ENCODE results near the gene KPNA6.
A peak's percentile ranks its signal among the peaks of the same experiment; 100 is the strongest.
"Not testable (repeated sequence)": the region's sequence is repeated elsewhere in the genome, so short reads cannot be mapped to it uniquely, and the experiment has no call there.

KPNA6 gene

DNA sequence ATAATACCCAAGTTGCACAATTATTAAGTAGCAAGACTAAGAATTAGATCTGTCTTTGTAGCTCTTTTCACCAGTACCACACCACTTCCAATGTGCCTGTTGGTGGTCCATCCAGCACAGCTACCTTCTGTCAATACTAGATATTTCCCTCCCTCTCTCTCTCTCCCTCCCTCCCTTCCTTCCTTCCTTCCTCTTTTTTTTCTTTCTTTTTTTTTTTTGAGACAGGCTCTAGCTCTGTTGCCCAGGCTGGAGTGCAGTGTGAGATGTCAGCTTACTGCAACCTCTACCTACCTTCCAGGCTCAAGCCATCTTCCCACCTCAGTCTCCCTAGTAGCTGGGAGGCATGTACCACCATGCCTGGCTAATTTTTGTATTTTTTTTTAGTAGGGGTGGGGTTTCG is 21.1 kb downstream of the KPNA6 start:
- no peak for TF ChIP-seq JUND (IDR thresholded peaks at IDR 0.05; ENCODE audit: low read depth)
- in situ Hi-C loops (cut with HindIII; ENCODE audit: low pct_unique_long_range_greater_than_20kb, low sequenced_read_pairs), result no loop called here
- no peak for DNase-seq (ENCODE audit: low read depth in 1 of 2, low spot score in 1 of 2)

DNA sequence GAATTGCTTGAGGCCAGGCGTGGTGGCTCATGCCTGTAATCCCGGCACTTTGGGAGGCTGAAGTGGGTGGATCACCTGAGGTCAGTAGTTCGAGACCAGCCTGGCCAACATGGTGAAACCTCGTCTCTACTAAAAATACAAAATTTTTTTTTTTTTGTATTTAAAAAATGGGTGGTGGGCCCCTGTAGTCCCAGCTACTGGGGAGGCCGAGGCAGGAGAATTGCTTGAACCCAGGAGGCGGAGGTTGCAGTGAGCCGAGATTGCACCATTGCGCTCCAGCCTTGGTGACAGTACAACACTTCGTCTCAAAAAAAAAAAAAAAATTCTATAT is 26.1 kb downstream of the KPNA6 start:
- in situ Hi-C loops (cut with HindIII; ENCODE audit: low pct_unique_long_range_greater_than_20kb, low sequenced_read_pairs); DNase-seq (ENCODE audit: low read depth in 1 of 2, low spot score in 1 of 2): not testable (repeated sequence)

- in situ Hi-C loops (cut with HindIII; ENCODE audit: low pct_unique_long_range_greater_than_20kb, low sequenced_read_pairs), result no loop called here
- no peak for TF ChIP-seq JUND (IDR thresholded peaks at IDR 0.05; ENCODE audit: low read depth)
- no peak for DNase-seq (ENCODE audit: low read depth in 1 of 2, low spot score in 1 of 2)
Observed at GRCh38 chr1:32137111-32137510, 29.3 kb downstream of the KPNA6 start.

DNA sequence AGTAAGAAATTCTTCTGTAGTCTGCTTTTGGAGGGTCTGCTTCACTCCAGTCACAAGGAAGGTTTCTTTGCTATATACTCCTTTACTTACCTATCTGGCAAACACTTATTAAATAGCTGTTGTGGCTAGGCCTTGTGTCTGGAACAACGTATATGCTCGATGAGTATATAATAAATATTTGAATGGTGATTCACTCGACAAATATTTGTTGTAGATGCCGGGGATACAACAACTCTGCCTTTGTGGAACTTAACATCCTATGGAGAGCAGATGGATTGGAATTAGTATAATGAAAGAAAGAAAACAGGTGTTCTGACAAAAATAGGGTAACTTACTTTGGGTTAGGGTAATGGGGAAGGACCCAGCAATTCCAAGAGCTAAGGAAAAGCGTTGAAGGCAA is 31.1 kb downstream of the KPNA6 start:
- peak; percentile 88 for TF ChIP-seq JUND (IDR thresholded peaks at IDR 0.05; ENCODE audit: low read depth)
- peak; percentile 34 to 62 for DNase-seq (ENCODE audit: low read depth in 1 of 2, low spot score in 1 of 2)
- in situ Hi-C loops (cut with HindIII; ENCODE audit: low pct_unique_long_range_greater_than_20kb, low sequenced_read_pairs), result no loop called here

DNA sequence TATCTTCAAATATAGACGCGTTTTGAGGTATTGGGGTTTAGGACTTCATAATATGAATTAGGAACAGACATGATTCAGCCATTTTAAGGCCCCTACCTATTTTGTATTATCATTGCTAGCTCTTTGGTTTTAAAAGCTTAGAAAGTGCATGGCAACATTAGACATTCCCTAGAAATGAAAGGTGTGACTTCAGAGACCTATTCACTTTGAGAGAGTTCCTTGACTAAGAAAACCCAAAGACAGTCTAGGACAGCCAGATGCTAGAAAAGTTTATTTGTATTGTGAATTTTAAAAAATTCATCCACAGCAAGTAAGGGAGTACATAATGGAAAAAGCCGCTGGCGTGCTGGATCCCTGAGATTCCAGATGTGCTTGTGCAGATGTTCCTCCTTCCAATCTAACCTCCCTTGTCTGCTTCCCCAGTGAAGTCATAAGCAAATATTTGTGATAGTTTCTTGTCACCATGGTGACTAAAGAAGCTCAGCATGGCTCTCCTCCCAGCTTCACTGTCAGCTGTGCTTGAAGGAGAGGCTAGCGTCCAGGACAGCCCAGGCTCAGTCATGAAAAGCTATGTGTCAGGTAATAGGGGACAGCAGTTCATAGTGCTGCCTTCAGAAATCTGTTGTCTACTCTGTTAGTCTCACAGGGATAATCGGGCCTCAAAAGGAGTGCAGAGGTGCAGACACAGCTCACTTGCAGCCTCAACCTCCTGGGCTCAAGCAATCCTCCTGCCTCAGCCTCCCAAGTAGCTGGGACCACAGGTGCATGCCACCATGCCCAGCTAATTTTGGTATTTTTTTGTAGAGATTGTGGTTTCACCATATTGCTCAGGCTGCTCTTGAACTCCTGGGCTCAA is 34.8 kb downstream of the KPNA6 start:
- DNase-seq (ENCODE audit: low read depth in 1 of 2, low spot score in 1 of 2), result peak; percentile 13 to 45
- no peak for TF ChIP-seq JUND (IDR thresholded peaks at IDR 0.05; ENCODE audit: low read depth)
- in situ Hi-C loops (cut with HindIII; ENCODE audit: low pct_unique_long_range_greater_than_20kb, low sequenced_read_pairs), result no loop called here

- in situ Hi-C loops (cut with HindIII; ENCODE audit: low pct_unique_long_range_greater_than_20kb, low sequenced_read_pairs); DNase-seq (ENCODE audit: low read depth in 1 of 2, low spot score in 1 of 2): not testable (repeated sequence)
Observed at GRCh38 chr1:32143302-32143695, 35.4 kb downstream of the KPNA6 start.

DNA sequence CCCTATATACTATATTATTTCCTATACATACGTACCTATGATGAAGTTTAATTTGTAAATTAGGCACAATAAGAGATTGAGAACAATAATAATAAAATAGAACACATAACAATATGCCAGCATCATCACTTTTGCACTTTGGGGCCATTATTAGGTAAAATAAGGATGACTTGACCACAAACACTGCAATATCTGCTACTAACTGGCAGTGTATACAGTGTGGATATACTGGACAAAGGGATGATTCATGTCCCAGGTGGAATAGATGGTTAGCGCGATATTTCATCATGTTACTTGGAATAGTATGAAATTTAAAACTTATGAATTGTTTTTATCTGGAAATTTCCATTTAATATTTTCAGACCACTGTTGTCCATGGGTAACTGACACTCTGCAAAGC is 36.2 kb downstream of the KPNA6 start:
- in situ Hi-C loops (cut with HindIII; ENCODE audit: low pct_unique_long_range_greater_than_20kb, low sequenced_read_pairs), result no loop called here
- DNase-seq (ENCODE audit: low read depth in 1 of 2, low spot score in 1 of 2), result no peak
- TF ChIP-seq JUND (IDR thresholded peaks at IDR 0.05; ENCODE audit: low read depth), result no peak

DNA sequence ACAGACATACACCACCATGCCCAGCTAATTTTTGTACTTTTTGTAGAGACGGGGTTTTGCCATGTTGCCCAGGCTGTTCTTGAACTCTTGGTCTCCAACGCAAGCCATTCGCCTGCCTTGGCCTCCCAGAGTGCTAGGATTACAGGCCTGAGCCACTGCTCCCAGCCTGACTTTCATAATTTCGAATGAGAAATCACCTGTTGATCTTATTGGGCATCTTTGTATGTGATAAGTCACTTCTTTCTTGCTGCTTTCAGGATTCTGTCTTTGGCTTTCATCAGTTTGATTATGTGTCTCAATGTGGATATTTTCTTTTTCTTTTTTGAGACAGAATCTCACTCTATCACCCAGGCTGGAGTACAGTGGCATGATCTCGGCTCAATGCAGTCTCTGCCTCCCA is 39.9 kb downstream of the KPNA6 start:
- in situ Hi-C loops (cut with HindIII; ENCODE audit: low pct_unique_long_range_greater_than_20kb, low sequenced_read_pairs); DNase-seq (ENCODE audit: low read depth in 1 of 2, low spot score in 1 of 2): not testable (repeated sequence)

DNA sequence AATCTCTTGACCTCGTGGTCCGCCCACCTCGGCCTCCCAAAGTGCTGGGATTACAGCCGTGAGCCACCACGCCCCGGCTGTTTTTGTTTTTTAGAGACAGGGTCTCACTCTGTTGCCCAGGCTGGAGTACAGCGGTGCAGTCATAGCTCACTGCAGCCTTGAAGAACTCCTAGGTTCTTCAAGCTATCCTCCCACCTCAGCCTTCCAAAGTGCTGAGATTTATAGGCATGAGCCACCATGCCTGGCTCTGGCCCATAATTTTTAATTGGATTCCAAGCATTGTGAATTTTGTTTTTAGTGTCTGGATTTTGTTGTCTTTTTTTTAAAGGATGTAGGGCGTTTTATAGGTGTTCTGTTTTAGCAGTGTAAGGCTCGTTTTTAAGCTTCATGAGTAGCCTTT is 43.0 kb downstream of the KPNA6 start:
- no peak for DNase-seq (ENCODE audit: low read depth in 1 of 2, low spot score in 1 of 2)
- no peak for TF ChIP-seq JUND (IDR thresholded peaks at IDR 0.05; ENCODE audit: low read depth)
- in situ Hi-C loops (cut with HindIII; ENCODE audit: low pct_unique_long_range_greater_than_20kb, low sequenced_read_pairs), result no loop called here

- no peak for DNase-seq (ENCODE audit: low read depth in 1 of 2, low spot score in 1 of 2)
Observed at GRCh38 chr1:32151319-32151787, 43.5 kb downstream of the KPNA6 start.

DNA sequence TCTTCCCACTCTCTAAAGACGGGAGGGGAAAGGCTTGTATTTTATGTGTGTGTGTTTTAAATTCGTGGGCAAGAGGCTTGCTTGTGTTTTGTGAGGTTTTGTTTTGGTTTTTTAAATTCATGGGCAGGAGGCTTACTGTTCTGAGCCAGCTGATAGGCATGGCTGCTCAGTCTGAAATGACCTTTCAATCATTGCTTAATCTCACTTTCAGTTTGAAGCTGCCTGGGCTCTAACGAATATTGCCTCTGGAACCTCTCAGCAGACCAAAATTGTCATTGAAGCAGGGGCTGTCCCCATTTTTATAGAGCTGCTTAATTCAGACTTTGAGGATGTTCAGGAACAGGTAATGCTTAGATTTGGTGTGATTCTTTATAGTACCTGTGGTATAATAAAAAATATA is 51.3 kb downstream of the KPNA6 start:
- TF ChIP-seq JUND (IDR thresholded peaks at IDR 0.05; ENCODE audit: low read depth), result no peak
- DNase-seq (ENCODE audit: low read depth in 1 of 2, low spot score in 1 of 2), result no peak
- in situ Hi-C loops (cut with HindIII; ENCODE audit: low pct_unique_long_range_greater_than_20kb, low sequenced_read_pairs), result no loop called here

More at GRCh38 chr1:32151319-32151787, 43.5 kb downstream of the KPNA6 start:
- in situ Hi-C loops (cut with HindIII; ENCODE audit: low pct_unique_long_range_greater_than_20kb, low sequenced_read_pairs), result no loop called here
- no peak for TF ChIP-seq JUND (IDR thresholded peaks at IDR 0.05; ENCODE audit: low read depth)

GRCh38 chr1:32163405-32163804 is 55.5 kb downstream of the KPNA6 start:
- in situ Hi-C loops (cut with HindIII; ENCODE audit: low pct_unique_long_range_greater_than_20kb, low sequenced_read_pairs), result no loop called here
- DNase-seq (ENCODE audit: low read depth in 1 of 2, low spot score in 1 of 2), result no peak
- no peak for TF ChIP-seq JUND (IDR thresholded peaks at IDR 0.05; ENCODE audit: low read depth)

DNA sequence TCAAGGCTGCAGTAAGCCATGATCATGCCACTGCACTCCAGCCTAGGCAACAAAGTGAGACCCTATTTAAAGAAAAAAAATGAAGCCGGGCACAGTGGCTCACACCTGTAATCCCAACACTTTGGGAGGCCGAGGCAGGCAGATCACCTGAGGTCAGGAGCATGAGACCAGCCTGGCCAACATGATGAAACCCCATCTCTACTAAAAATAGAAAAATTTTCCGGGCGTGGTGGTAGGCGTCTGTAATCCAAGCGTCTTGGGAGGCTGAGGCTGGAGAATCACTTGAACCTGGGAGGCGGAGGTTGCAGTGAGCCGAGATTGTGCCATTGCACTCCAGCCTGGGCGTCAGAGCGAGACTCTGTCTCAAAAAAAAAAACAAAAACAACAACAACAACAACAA is 57.8 kb downstream of the KPNA6 start:
- in situ Hi-C loops (cut with HindIII; ENCODE audit: low pct_unique_long_range_greater_than_20kb, low sequenced_read_pairs); DNase-seq (ENCODE audit: low read depth in 1 of 2, low spot score in 1 of 2): not testable (repeated sequence)

- in situ Hi-C loops (cut with HindIII; ENCODE audit: low pct_unique_long_range_greater_than_20kb, low sequenced_read_pairs), result no loop called here
- no peak for DNase-seq (ENCODE audit: low read depth in 1 of 2, low spot score in 1 of 2)
- no peak for TF ChIP-seq JUND (IDR thresholded peaks at IDR 0.05; ENCODE audit: low read depth)
Observed at GRCh38 chr1:32170991-32171390, 63.1 kb downstream of the KPNA6 start.
